ENCODE data around the gene RGS19.

The RGS19 gene

DNA sequence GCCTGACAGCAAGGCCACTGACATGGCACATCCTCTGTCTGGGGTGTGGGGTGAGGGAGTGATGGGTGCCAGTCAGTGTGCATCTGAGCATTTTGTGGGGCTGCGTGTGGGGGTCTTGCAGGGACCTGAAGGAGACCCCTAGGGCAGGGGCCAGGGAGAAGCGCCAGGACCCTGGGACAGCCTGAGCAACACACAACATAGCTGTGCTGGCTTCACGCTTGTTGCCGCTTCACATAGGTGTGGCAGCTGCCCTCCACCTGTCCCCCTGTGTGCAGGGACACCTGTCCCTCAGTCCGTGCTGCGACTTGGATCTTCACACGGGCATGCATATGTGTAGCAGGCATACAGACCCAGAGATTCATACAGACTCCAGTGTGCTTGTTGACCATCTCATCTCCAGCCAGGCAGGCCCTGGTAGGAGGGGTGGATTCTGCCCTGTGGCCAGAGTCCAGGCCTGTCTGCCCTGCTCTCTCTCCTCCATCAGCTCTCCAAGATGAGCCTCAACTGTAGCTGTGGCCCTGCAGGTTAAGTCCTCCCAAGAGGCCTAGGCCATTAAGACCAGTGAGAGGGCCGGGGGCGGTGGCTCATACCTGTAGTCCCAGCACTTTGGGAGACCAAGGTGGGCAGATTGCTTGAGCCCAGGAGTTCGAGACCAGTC, 31.2 kb upstream of the RGS19 start:
- TF ChIP-seq, protein P1, sequence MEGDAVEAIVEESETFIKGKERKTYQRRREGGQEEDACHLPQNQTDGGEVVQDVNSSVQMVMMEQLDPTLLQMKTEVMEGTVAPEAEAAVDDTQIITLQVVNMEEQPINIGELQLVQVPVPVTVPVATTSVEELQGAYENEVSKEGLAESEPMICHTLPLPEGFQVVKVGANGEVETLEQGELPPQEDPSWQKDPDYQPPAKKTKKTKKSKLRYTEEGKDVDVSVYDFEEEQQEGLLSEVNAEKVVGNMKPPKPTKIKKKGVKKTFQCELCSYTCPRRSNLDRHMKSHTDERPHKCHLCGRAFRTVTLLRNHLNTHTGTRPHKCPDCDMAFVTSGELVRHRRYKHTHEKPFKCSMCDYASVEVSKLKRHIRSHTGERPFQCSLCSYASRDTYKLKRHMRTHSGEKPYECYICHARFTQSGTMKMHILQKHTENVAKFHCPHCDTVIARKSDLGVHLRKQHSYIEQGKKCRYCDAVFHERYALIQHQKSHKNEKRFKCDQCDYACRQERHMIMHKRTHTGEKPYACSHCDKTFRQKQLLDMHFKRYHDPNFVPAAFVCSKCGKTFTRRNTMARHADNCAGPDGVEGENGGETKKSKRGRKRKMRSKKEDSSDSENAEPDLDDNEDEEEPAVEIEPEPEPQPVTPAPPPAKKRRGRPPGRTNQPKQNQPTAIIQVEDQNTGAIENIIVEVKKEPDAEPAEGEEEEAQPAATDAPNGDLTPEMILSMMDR (conservative IDR thresholded peaks at IDR 0.05), result no peak
- H3K27ac ChIP-seq, result no peak overlapping the region

DNA sequence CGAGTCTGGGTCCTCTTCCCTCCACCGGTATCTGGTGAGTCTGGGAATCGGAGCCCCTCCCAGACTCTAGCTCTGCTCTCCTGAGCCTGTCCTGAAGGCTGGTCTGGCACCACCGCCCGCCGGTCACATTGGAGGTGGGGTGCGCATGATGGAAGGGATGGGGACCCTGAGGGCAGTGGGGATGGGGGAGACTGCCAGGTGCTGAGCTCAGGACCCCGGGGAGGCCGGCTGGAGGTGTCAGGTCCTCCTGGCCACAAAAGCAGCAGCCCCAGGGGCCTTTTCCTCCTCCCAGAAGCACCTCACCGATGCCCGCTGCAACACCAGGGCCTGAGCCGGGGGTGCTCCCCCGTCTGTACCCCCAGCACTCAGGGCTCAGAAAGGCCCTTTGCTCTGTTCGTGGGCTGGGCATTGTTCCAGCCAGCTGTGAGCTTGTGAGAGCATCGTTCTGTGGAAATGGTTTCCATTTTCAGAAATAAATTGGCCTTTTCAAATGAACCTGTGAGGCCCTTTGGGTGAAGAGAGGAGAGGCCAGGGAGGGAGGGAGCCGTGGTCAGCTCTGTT, 30.6 kb upstream of the RGS19 start:
- no peak overlapping the region for H3K27ac ChIP-seq
- TF ChIP-seq, protein P1 (conservative IDR thresholded peaks at IDR 0.05), result no peak

DNA sequence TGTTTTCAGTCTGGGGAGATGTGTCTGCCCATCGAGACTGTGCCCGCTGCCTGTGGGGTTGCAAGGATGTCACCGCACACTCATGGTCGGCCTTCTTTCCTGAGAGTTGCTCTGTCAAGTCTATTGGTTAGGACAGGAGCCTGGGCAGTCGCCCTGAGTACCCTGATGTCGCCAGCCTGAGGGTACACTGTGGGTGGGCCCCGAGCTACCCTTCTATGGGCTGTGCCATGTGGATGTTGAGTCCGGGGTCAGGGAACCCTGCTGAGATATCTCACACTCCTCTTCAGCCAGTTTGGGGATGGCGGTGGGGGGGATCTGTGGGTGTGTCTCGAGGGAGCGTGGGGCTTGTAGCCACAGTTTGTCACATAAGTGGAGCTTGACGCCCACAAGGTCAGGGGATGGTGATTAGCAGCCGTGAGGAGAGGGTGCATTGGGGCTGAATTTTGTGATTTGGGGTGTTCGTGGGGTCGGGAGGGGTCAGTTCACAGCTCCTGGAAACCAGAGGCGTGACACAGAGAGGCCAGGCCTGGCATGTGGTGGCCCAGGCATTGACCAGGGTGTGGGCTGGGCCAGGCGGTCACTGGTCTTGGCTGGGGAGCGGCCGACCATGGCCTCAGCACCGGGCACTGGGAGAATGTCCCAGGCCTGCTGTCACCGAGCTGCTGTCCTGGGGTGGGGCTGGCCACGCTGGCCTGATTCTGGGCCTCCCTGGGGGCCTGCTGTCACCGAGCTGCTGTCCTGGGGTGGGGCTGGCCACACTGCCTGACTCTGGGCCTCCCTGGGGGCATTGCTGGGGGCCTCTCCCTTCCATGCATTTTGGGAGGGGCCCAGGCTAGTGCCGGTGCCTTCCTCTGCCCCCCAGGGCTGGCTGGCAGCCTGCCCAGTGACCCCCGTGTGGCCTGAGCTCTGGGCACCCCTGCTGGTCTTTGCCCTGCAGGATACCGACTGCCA, 29.7 kb upstream of the RGS19 start:
- TF ChIP-seq, protein P1 (conservative IDR thresholded peaks at IDR 0.05), result no peak
- no peak overlapping the region for H3K27ac ChIP-seq

DNA sequence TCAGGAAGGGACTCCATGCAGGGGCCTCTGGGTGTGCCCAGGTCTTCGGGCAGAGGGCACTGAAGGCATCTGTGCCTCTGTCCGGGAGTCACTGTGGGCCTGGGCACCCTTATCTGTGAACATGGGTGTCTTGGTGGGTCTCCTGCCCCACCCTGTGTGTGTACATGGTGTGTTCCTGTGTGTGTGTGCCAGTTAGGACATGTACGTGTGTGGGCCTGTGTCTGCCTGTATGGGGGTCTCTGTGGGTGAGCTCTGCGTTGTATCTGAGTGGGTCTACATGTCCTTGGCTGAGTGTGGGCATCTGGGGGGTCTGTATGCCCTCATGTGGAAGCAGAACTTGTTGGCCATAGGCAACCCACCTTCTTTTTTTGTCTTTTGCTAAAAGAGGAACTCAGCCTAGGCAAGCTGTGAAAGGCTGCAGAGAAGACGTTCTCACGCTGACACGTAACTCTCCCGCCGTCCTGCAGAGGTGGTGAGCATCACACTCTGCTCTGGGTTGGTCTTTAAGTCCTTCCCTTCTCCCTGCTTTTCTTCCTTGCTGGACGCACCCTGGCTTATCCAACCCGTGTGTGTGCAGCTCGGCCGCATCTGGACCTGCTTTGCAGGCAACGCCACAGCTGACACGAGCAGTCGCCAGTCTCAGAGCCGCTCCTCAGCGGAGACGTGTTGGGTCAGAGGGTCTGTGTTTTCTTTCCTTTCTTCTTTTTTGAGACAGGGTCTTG, 28.6 kb upstream of the RGS19 start:
- TF ChIP-seq, protein P1 (conservative IDR thresholded peaks at IDR 0.05), result no peak
- no peak overlapping the region for H3K27ac ChIP-seq

DNA sequence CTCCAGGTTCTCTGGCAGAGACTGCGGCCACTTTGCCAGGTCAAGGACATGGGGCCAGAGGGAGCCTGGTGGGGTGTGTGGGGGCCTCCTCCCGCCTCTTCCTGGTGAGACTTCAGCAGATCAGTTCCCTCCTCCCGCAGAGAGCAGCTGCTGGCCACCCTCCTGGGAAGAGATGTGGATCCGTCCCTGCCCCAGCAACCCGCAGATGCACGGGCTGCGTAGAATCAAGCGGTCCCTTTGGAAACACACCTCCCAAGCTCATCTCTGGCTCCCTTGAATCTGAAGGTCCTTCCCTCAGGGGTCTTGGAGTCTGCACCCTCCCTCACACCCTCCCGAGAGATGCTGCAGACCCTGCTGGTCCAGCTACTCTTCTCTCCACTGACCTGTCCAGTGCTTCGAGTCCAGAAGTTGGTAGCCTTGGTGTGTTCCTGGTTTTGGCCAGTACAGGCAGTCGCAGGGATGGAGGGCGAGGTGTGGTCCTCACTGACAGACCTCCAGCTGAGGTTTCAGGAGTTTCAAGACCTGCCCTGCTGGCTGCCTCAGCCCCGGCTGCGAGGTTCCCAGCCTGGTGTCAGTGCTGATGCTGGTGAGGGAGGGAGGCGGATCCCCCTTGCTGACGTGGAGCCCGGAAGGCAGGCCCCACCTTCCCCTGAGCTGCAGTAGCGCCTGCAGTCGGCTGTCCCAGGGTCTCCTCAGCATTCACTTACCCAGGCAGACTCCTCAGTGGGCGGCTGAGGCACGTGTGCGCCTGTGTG, 27.8 kb upstream of the RGS19 start, which contains the start of gene NPBWR2:
Gene NPBWR2, minus strand, starts transcription at position 585 of the 755 bp plus-strand sequence. CDS start 734 bp downstream, outside the sequence.
- TF ChIP-seq, protein P1 (conservative IDR thresholded peaks at IDR 0.05), result no peak
- no peak within 1 kb of the TSS for H3K27ac ChIP-seq

DNA sequence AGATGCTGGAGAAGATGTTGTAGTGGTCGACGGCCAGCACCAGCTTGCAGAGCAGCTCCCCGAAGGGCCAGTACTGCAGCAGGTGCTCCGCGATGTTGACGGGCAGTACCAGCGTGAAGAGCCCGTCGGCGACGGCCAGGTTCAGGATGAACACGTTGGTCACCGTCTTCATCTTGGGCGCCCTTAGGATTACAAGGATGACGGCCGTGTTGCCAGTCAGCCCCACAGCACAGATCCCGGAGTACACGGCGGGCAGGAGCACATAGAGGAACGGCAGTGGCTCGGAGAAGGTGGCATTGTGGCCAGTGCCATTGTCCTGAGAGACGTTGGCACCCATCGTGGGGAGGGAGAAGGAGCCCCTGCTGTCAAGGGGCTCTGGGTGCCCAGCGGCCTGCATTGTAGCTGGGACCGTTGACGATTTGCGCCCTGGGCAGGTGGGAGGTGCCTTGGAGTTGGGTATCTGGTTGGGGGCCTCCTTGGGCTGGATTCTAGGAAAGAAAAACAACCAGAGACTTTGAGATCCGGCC, 27.2 kb upstream of the RGS19 start:
- TF ChIP-seq, protein P1 (conservative IDR thresholded peaks at IDR 0.05), result no peak
- H3K27ac ChIP-seq, result no peak overlapping the region

All from VCaP (cell line).